PC-3 (cell line): ENCODE measurements around the gene GFM1. TPM values are rescaled to one million over a fixed set of nuclear protein-coding genes. Genes with fewer than 3 reads are reported as not detected.

Experiments
- ATAC-seq: fragments of 200-7000 bp; cut with Tn5 transposase; 2 replicates; pipeline ENCODE4 v1.9.1; 2020; ENCODE audit warnings: mild to moderate bottlenecking, moderate library complexity
- BruUV-seq: library from RNA; stranded (reverse); fragments of 400-500 nt; replicated peaks from 2 replicates; lab custom pipeline; 2021; lab: Mats Ljungman, UMichigan
- CTCF ChIA-PET: fragments of 300-600 bp; sonication (Branson Sonifier 250); formaldehyde crosslinking; loops from one replicate; lab custom pipeline; 2022; ENCODE audit warnings: antibody characterized with exemption; lab: Charles Lee
- POLR2A ChIA-PET: fragments of 300-600 bp; sonication (Branson Sonifier 250); formaldehyde crosslinking; loops from one replicate; lab custom pipeline; 2022; ENCODE audit warnings: antibody characterized with exemption; ENCODE audit not compliant: unreplicated experiment; lab: Charles Lee
- DNase-seq: peaks from one replicate; pipeline ENCODE4 v3.0.0-alpha.2; 2015
- H2AFZ ChIP-seq: fragments of 300-600 bp; sonication (generic); 2 replicates; pipeline ENCODE4 v1.6.0; 2016; ENCODE audit warnings: antibody characterized with exemption, low read length
- H3F3A ChIP-seq: fragments of 300-600 bp; sonication (generic); one replicate; pipeline ENCODE4 v1.6.0; 2017; ENCODE audit warnings: antibody characterized with exemption, low read length, control low read depth, mild to moderate bottlenecking; ENCODE audit not compliant: unreplicated experiment
- H3K27ac ChIP-seq: fragments of 300-600 bp; sonication (generic); 2 replicates; pipeline ENCODE4 v1.5.1; 2016; ENCODE audit warnings: mild to moderate bottlenecking, low read length
- H3K27me3 ChIP-seq: fragments of 300-600 bp; sonication (generic); 2 replicates; pipeline ENCODE4 v1.6.1; 2016; ENCODE audit warnings: low read length, mixed read lengths
- H3K36me3 ChIP-seq: fragments of 300-600 bp; sonication (generic); 2 replicates; pipeline ENCODE4 v1.6.1; 2016; ENCODE audit warnings: low read depth, mixed run types, low read length, mixed read lengths
- H3K4me1 ChIP-seq: fragments of 300-600 bp; sonication (generic); 2 replicates; pipeline ENCODE4 v1.5.1; 2016; ENCODE audit warnings: low read length; ENCODE audit not compliant: insufficient read depth
- H3K4me2 ChIP-seq: fragments of 300-600 bp; sonication (generic); 2 replicates; pipeline ENCODE4 v1.6.0; 2016; ENCODE audit warnings: low read length
- H3K4me3 ChIP-seq: fragments of 300-600 bp; sonication (generic); 2 replicates; pipeline ENCODE4 v1.5.1; 2016; ENCODE audit warnings: mild to moderate bottlenecking, low read length, mixed read lengths
- H3K79me2 ChIP-seq: fragments of 300-600 bp; sonication (generic); 2 replicates; pipeline ENCODE4 v1.6.1; 2017; ENCODE audit warnings: low read length, mixed read lengths
- H3K9ac ChIP-seq: fragments of 300-600 bp; sonication (generic); 2 replicates; pipeline ENCODE4 v1.6.0; 2016; ENCODE audit warnings: mild to moderate bottlenecking, low read length
- H3K9me2 ChIP-seq: fragments of 300-600 bp; sonication (generic); replicated peaks from 2 replicates; pipeline ENCODE4 v1.6.1; 2016; ENCODE audit warnings: mixed run types, low read length, mixed read lengths
- H3K9me3 ChIP-seq: fragments of 300-600 bp; sonication (generic); 2 replicates; pipeline ENCODE4 v1.6.1; 2016; ENCODE audit warnings: low read length, mixed read lengths
- H4K20me1 ChIP-seq: fragments of 300-600 bp; sonication (generic); 2 replicates; pipeline ENCODE4 v1.6.1; 2016; ENCODE audit warnings: low read length, mixed read lengths
- EZH2 ChIP-seq: fragments of 300-600 bp; sonication (generic); IDR thresholded peaks from one replicate; pipeline ENCODE4 v1.6.1; 2017; ENCODE audit warnings: antibody characterized with exemption, mild to moderate bottlenecking, low read length; ENCODE audit not compliant: unreplicated experiment
- EZH2phosphoT487 ChIP-seq: fragments of 300-600 bp; sonication (generic); IDR thresholded peaks from 2 replicates; pipeline ENCODE4 v1.6.1; 2018; ENCODE audit warnings: mild to moderate bottlenecking, antibody characterized with exemption, low read length, borderline replicate concordance
- intact Hi-C: fragments of 100-400 bp; cut with micrococcal nuclease; formaldehyde crosslinking; loops from 2 replicates; pipeline ENCODE4 v1.9.0; 2023
- total RNA-seq: library from RNA; depleted of rRNA; stranded (reverse); fragments of >200 nt; gene quantifications from 2 replicates; pipeline ENCODE4 v1.2.3, GENCODE V29; 2014
- TF ChIP-seq, protein P1 (sequence below): fragments of 300-600 bp; sonication (generic); conservative IDR thresholded peaks from 2 replicates; pipeline ENCODE4 v1.5.1; 2017; ENCODE audit warnings: antibody characterized with exemption, low read depth, mild to moderate bottlenecking, low read length

GFM1 gene
- total RNA-seq, 1 experiment from 2014 or later, result 37.5 TPM

DNA sequence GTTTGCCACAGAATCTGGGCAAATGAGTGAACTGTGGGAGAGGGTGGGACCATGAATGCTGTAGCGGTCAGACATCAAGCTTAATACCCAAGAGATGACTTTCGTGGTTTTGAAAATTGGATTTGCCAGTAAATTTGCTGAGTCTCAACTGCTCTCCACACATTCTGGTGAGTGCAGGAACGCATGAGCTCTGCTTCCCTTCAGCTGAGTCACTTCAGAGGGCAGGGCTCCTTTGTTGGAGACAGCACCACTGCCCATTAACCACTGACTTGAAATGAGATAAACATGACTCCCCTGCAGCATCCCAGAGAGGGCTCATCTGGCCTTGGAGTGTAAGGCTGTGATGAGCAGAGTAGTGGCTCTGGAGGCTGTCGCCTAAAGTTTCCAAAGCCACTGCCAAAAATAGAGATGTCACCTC is 65.3 kb downstream of the GFM1 start:
- CTCF ChIA-PET, result interaction anchor here (1.0 kb wide), 1 partner anchor 13 kb away, joined by 5 read pairs; no protein-coding TSS in a partner anchor
- intact Hi-C loops, result no loop called here
- H3K27ac ChIP-seq, result peak overlapping the region; percentile 83
- H3K79me2 ChIP-seq, result peaks cover 20% of the 10 kb centered on the region
- H3K4me1 ChIP-seq, result peaks cover 61% of the 10 kb centered on the region
- no TSS peak for BruUV-seq
- no peaks in the 10 kb centered on the region for H3K9me2 ChIP-seq
- DNase-seq, result peak; percentile 85
- no peaks in the 10 kb centered on the region for H4K20me1 ChIP-seq
- peak overlapping the region; percentile 30 for H3K9ac ChIP-seq
- H2AFZ ChIP-seq, result no peak overlapping the region
- no peaks in the 10 kb centered on the region for H3K9me3 ChIP-seq
- no peak overlapping the region for H3K4me3 ChIP-seq
- no peak overlapping the region for H3K4me2 ChIP-seq
- no peaks in the 10 kb centered on the region for H3K27me3 ChIP-seq
- H3K36me3 ChIP-seq, result peaks cover 9% of the 10 kb centered on the region; the same call in 1 of the 2 replicates
- peak; percentile 90 for ATAC-seq
- POLR2A ChIA-PET, result interaction anchor here (0.6 kb wide), 1 partner anchor 13 kb away, joined by 3 read pairs; no protein-coding TSS in a partner anchor
- H3F3A ChIP-seq, result no peaks in the 10 kb centered on the region
- TF ChIP-seq EZH2phosphoT487 (no peak), EZH2 (no peak)
- TF ChIP-seq, protein P1, sequence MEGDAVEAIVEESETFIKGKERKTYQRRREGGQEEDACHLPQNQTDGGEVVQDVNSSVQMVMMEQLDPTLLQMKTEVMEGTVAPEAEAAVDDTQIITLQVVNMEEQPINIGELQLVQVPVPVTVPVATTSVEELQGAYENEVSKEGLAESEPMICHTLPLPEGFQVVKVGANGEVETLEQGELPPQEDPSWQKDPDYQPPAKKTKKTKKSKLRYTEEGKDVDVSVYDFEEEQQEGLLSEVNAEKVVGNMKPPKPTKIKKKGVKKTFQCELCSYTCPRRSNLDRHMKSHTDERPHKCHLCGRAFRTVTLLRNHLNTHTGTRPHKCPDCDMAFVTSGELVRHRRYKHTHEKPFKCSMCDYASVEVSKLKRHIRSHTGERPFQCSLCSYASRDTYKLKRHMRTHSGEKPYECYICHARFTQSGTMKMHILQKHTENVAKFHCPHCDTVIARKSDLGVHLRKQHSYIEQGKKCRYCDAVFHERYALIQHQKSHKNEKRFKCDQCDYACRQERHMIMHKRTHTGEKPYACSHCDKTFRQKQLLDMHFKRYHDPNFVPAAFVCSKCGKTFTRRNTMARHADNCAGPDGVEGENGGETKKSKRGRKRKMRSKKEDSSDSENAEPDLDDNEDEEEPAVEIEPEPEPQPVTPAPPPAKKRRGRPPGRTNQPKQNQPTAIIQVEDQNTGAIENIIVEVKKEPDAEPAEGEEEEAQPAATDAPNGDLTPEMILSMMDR, result no peak

DNA sequence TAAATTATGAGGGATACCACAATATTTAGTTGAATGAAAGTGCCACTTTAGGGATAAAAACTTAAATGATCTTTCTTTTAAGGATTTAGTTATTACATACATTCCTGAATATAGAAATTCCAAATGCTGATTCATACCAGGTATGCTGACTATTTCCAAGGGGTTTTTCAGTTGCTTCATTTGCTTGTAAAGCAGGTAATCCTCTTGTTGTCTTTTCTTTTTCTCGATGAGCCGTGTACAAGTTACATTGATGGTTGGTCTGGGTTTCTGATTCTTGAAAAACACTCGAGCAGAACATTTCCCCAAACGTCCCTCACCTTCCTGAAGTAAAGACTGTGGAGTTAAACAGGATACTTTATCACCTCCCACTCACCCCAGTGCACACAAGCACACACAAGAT is 66.3 kb downstream of the GFM1 start:
- Histone ChIP-seq H3K4me2 (no peak overlapping the region), H3K4me1 (peaks cover 52% of the 10 kb centered on the region), H2AFZ (no peak overlapping the region), H3K36me3 (peaks cover 9% of the 10 kb centered on the region; the same call in 1 of the 2 replicates), H4K20me1 (no peaks in the 10 kb centered on the region), H3K27ac (peak overlapping the region; percentile 83), H3K4me3 (no peak overlapping the region), H3K9ac (no peak overlapping the region), H3K79me2 (peaks cover 11% of the 10 kb centered on the region), H3K9me2 (no peaks in the 10 kb centered on the region), H3F3A (no peaks in the 10 kb centered on the region), H3K9me3 (no peaks in the 10 kb centered on the region), H3K27me3 (no peaks in the 10 kb centered on the region)
- intact Hi-C loops, result no loop called here
- no TSS peak for BruUV-seq
- DNase-seq (no peak), ATAC-seq (no peak)
- ChIA-PET CTCF (no interaction called here), POLR2A (no interaction called here)
- TF ChIP-seq EZH2 (no peak), EZH2phosphoT487 (no peak)
- TF ChIP-seq, protein P1, result no peak

DNA sequence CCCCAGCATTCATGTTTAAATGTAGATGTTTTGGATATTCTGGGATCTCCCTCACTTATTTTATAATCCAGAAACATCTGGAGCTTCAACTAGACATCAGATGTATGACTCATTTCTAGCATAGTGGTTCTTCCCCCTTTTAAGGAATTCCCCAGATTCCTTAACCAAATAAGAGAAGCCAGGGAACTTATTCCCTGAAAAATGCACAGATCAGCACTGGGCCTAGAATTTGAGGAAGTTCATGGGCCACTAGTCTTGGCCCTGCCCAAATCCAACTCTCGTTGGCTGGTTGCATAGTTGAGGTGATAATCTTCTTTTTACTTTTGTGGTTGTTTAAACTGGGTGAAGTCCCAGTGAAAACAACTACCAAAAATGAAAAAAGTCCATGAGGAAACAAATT is 67.6 kb downstream of the GFM1 start:
- intact Hi-C loops, result no loop called here
- peaks cover 54% of the 10 kb centered on the region for H3K4me1 ChIP-seq
- BruUV-seq, result no TSS peak
- H3K27ac ChIP-seq, result peak overlapping the region; percentile 83
- no peak overlapping the region for H3K4me3 ChIP-seq
- H3K79me2 ChIP-seq, result peaks cover 5% of the 10 kb centered on the region; the same call in 1 of the 2 replicates
- CTCF ChIA-PET, result no interaction called here
- H3K4me2 ChIP-seq, result 0 out of 2 replicates have a peak overlapping the region, but pooled peaks have one; percentile 33
- no peaks in the 10 kb centered on the region for H4K20me1 ChIP-seq
- H3K9me2 ChIP-seq, result no peaks in the 10 kb centered on the region
- peak; percentile 44 for DNase-seq
- POLR2A ChIA-PET, result no interaction called here
- peaks cover 9% of the 10 kb centered on the region; the same call in 1 of the 2 replicates for H3K36me3 ChIP-seq
- TF ChIP-seq EZH2phosphoT487 (no peak), EZH2 (no peak)
- TF ChIP-seq, protein P1, result no peak
- H3F3A ChIP-seq, result no peaks in the 10 kb centered on the region
- H3K27me3 ChIP-seq, result no peaks in the 10 kb centered on the region
- H3K9ac ChIP-seq, result no peak overlapping the region
- no peak for ATAC-seq
- H3K9me3 ChIP-seq, result no peaks in the 10 kb centered on the region
- no peak overlapping the region for H2AFZ ChIP-seq
